Measurements from ENCODE around the gene PRDM15.

The PRDM15 gene

GRCh38 chr21:41864311-41865001, 14.7 kb downstream of the PRDM15 start:
- no peak for DNase-seq (ENCODE audit: low spot score)

GRCh38 chr21:41863439-41863740, 15.8 kb downstream of the PRDM15 start:
- no peak for DNase-seq (ENCODE audit: low spot score)

GRCh38 chr21:41861987-41862386, 17.2 kb downstream of the PRDM15 start:
- DNase-seq (ENCODE audit: low spot score) = no peak

GRCh38 chr21:41861255-41861654, 17.9 kb downstream of the PRDM15 start:
- no peak for DNase-seq (ENCODE audit: low spot score)

- DNase-seq (ENCODE audit: low spot score) = no peak
Measured at GRCh38 chr21:41859297-41859980, 19.7 kb downstream of the PRDM15 start.

GRCh38 chr21:41858466-41859296, 20.5 kb downstream of the PRDM15 start:
- DNase-seq (ENCODE audit: low spot score) = no peak

GRCh38 chr21:41857771-41858300, 21.3 kb downstream of the PRDM15 start:
- DNase-seq (ENCODE audit: low spot score) = no peak

GRCh38 chr21:41856572-41856971, 22.6 kb downstream of the PRDM15 start:
- DNase-seq (ENCODE audit: low spot score) = no peak

- no peak for DNase-seq (ENCODE audit: low spot score)
Measured at GRCh38 chr21:41854426-41854995, 24.6 kb downstream of the PRDM15 start.

- no peak for DNase-seq (ENCODE audit: low spot score)
Measured at GRCh38 chr21:41852929-41853320, 26.2 kb downstream of the PRDM15 start.

GRCh38 chr21:41852151-41852928, 26.8 kb downstream of the PRDM15 start:
- no peak for DNase-seq (ENCODE audit: low spot score)

- no peak for DNase-seq (ENCODE audit: low spot score)
Measured at GRCh38 chr21:41851090-41851790, 27.9 kb downstream of the PRDM15 start.

- DNase-seq (ENCODE audit: low spot score) = no peak
Measured at GRCh38 chr21:41850085-41850484, 29.1 kb downstream of the PRDM15 start.

- no peak for DNase-seq (ENCODE audit: low spot score)
Measured at GRCh38 chr21:41848958-41849580, 30.1 kb downstream of the PRDM15 start.

GRCh38 chr21:41848533-41848932, 30.6 kb downstream of the PRDM15 start:
- DNase-seq (ENCODE audit: low spot score) = no peak

- no peak for DNase-seq (ENCODE audit: low spot score)
Measured at GRCh38 chr21:41847066-41847804, 31.9 kb downstream of the PRDM15 start.

- no peak for DNase-seq (ENCODE audit: low spot score)
Measured at GRCh38 chr21:41846536-41846935, 32.6 kb downstream of the PRDM15 start.

- no peak for DNase-seq (ENCODE audit: low spot score)
Measured at GRCh38 chr21:41846033-41846317, 33.2 kb downstream of the PRDM15 start.

- DNase-seq (ENCODE audit: low spot score) = no peak
Measured at GRCh38 chr21:41845310-41846032, 33.7 kb downstream of the PRDM15 start.
